Astrocyte (in vitro differentiated cells and primary cell): ENCODE data around the gene ZBTB9. TPM values are rescaled to one million over a fixed set of nuclear protein-coding genes. Genes with fewer than 3 reads are reported as not detected.
A peak's percentile ranks its signal among the peaks of the same experiment; 100 is the strongest.

Experiments used
- DNase-seq: peaks from one replicate; pipeline ENCODE4 v3.0.0-alpha.2; 2010; ENCODE audit warnings: low read depth
- FAIRE-seq: peaks from 2 replicates; lab custom pipeline; 2011; peaks lifted over from hg19 to GRCh38; lab: Jason Lieb, UNC
- H2AFZ ChIP-seq: 2 replicates; pipeline ENCODE4 v1.6.0; 2012; ENCODE audit warnings: low read depth, low read length, inconsistent platforms
- H3K27ac ChIP-seq: 2 replicates; pipeline ENCODE4 v1.5.1; 2011; ENCODE audit warnings: low read depth, low read length, inconsistent platforms
- H3K27me3 ChIP-seq: 2 replicates; pipeline ENCODE4 v1.6.0; 2011; ENCODE audit warnings: low read length, inconsistent platforms; ENCODE audit not compliant: insufficient read depth
- H3K36me3 ChIP-seq: 2 replicates; pipeline ENCODE4 v1.5.1; 2011; ENCODE audit warnings: low read length, inconsistent platforms; ENCODE audit not compliant: insufficient read depth
- H3K4me1 ChIP-seq: 2 replicates; pipeline ENCODE4 v1.5.1; 2011; ENCODE audit warnings: low read length, inconsistent platforms; ENCODE audit not compliant: insufficient read depth
- H3K4me2 ChIP-seq: 2 replicates; pipeline ENCODE4 v1.6.0; 2012; ENCODE audit warnings: low read length, inconsistent platforms
- H3K4me3 ChIP-seq: 2 replicates; pipeline ENCODE4 v1.5.1; 2011; ENCODE audit warnings: low read depth, mild to moderate bottlenecking, low read length, inconsistent platforms; ENCODE audit not compliant: insufficient read depth
- H3K79me2 ChIP-seq: 2 replicates; pipeline ENCODE4 v1.6.0; 2012; ENCODE audit warnings: mild to moderate bottlenecking, low read length, inconsistent platforms; ENCODE audit not compliant: insufficient read depth
- H3K9ac ChIP-seq: 2 replicates; pipeline ENCODE4 v1.6.0; 2012; ENCODE audit warnings: mild to moderate bottlenecking, low read length, inconsistent platforms
- H3K9me3 ChIP-seq: 2 replicates; pipeline ENCODE4 v1.5.1; 2012; ENCODE audit warnings: low read depth, mild to moderate bottlenecking, low read length, inconsistent platforms; ENCODE audit not compliant: insufficient read depth
- H4K20me1 ChIP-seq: 2 replicates; pipeline ENCODE4 v1.6.0; 2012; ENCODE audit warnings: low read length, inconsistent platforms; ENCODE audit not compliant: insufficient read depth
- H3K27ac Mint-ChIP-seq: one replicate; pipeline ENCODE4 v1.8.0; 2021; ENCODE audit warnings: mild to moderate bottlenecking, mixed read lengths; ENCODE audit not compliant: unreplicated experiment
- H3K27me3 Mint-ChIP-seq: one replicate; pipeline ENCODE4 v1.8.0; 2021; ENCODE audit warnings: low read depth, mixed read lengths; ENCODE audit not compliant: unreplicated experiment
- H3K36me3 Mint-ChIP-seq: one replicate; pipeline ENCODE4 v1.8.0; 2021; ENCODE audit warnings: low read depth, mixed read lengths; ENCODE audit not compliant: unreplicated experiment
- H3K4me1 Mint-ChIP-seq: one replicate; pipeline ENCODE4 v1.8.0; 2021; ENCODE audit warnings: low read depth, mixed read lengths; ENCODE audit not compliant: unreplicated experiment
- H3K4me3 Mint-ChIP-seq: one replicate; pipeline ENCODE4 v1.8.0; 2021; ENCODE audit warnings: mild to moderate bottlenecking, moderate library complexity, mixed read lengths; ENCODE audit not compliant: unreplicated experiment
- H3K9me3 Mint-ChIP-seq: one replicate; pipeline ENCODE4 v1.8.0; 2021; ENCODE audit warnings: mild to moderate bottlenecking, mixed read lengths; ENCODE audit not compliant: unreplicated experiment
- CTCF ChIP-seq: IDR thresholded peaks from 2 replicates; pipeline ENCODE4 v1.5.1; 2011; ENCODE audit warnings: low read depth, mild to moderate bottlenecking, inconsistent platforms, low read length, moderate library complexity; ENCODE audit not compliant: insufficient read depth
- EZH2 ChIP-seq: IDR thresholded peaks from 2 replicates; pipeline ENCODE4 v1.6.1; 2012; ENCODE audit warnings: mild to moderate bottlenecking, low read length, inconsistent platforms; ENCODE audit not compliant: insufficient read depth
- total RNA-seq: library from RNA; stranded (reverse); gene quantifications from 2 replicates; pipeline ENCODE4 v1.2.1, GENCODE V29; 2021

Gene ZBTB9
- total RNA-seq, 1 donor from 2014 or later = 10.4 TPM

GRCh38 chr6:33431880-33432541, 22.4 kb upstream of the ZBTB9 start:
- Mint-ChIP-seq H3K4me3 (peak overlapping the region; percentile 1), H3K9me3 (no peaks in the 10 kb centered on the region), H3K4me1 (peaks cover 59% of the 10 kb centered on the region), H3K27me3 (no peaks in the 10 kb centered on the region), H3K27ac (no peak overlapping the region), H3K36me3 (peaks cover 16% of the 10 kb centered on the region)
- no peak overlapping the region for H3K27ac ChIP-seq
- H3K27me3 ChIP-seq = no peaks in the 10 kb centered on the region
- no peaks in the 10 kb centered on the region for H3K9me3 ChIP-seq
- H3K4me2 ChIP-seq = no peak overlapping the region
- no peak overlapping the region for H2AFZ ChIP-seq
- H4K20me1 ChIP-seq = peaks cover 63% of the 10 kb centered on the region
- no peak for DNase-seq
- peaks cover 47% of the 10 kb centered on the region for H3K4me1 ChIP-seq
- peaks cover 37% of the 10 kb centered on the region for H3K79me2 ChIP-seq
- no peak overlapping the region for H3K9ac ChIP-seq
- no peak overlapping the region for H3K4me3 ChIP-seq
- TF ChIP-seq CTCF (no peak), EZH2 (no peak)
- peaks cover 12% of the 10 kb centered on the region for H3K36me3 ChIP-seq
- FAIRE-seq = no peak

GRCh38 chr6:33432546-33432945, 21.8 kb upstream of the ZBTB9 start:
- H3K27me3 ChIP-seq = no peaks in the 10 kb centered on the region
- peaks cover 58% of the 10 kb centered on the region for H4K20me1 ChIP-seq
- H3K27ac ChIP-seq = no peak overlapping the region
- H3K36me3 Mint-ChIP-seq = peaks cover 19% of the 10 kb centered on the region
- FAIRE-seq = no peak
- no peak overlapping the region for H3K9ac ChIP-seq
- peak overlapping the region; percentile 70 for H3K4me3 Mint-ChIP-seq
- no peak overlapping the region for H2AFZ ChIP-seq
- H3K4me3 ChIP-seq = no peak overlapping the region
- H3K36me3 ChIP-seq = peaks cover 16% of the 10 kb centered on the region
- peaks cover 32% of the 10 kb centered on the region for H3K79me2 ChIP-seq
- peaks cover 42% of the 10 kb centered on the region for H3K4me1 ChIP-seq
- H3K27ac Mint-ChIP-seq = peak overlapping the region; percentile 67
- H3K4me1 Mint-ChIP-seq = peaks cover 54% of the 10 kb centered on the region
- TF ChIP-seq EZH2 (no peak), CTCF (no peak)
- no peaks in the 10 kb centered on the region for H3K9me3 Mint-ChIP-seq
- H3K4me2 ChIP-seq = peak overlapping the region; percentile 50
- no peaks in the 10 kb centered on the region for H3K27me3 Mint-ChIP-seq
- no peak for DNase-seq
- H3K9me3 ChIP-seq = no peaks in the 10 kb centered on the region

- no peak for TF ChIP-seq CTCF
- TF ChIP-seq EZH2 = no peak
- H3K4me3 Mint-ChIP-seq = peak overlapping the region; percentile 70
- H3K9ac ChIP-seq = peak overlapping the region; percentile 40
- H3K79me2 ChIP-seq = peaks cover 31% of the 10 kb centered on the region
- no peak overlapping the region for H3K4me3 ChIP-seq
- DNase-seq (no peak), FAIRE-seq (no peak)
- no peak overlapping the region for H2AFZ ChIP-seq
- no peaks in the 10 kb centered on the region for H3K9me3 ChIP-seq
- peaks cover 19% of the 10 kb centered on the region for H3K36me3 ChIP-seq
- H3K27ac Mint-ChIP-seq = peak overlapping the region; percentile 67
- no peaks in the 10 kb centered on the region for H3K27me3 Mint-ChIP-seq
- no peaks in the 10 kb centered on the region for H3K27me3 ChIP-seq
- H3K4me1 ChIP-seq = peaks cover 41% of the 10 kb centered on the region
- no peaks in the 10 kb centered on the region for H3K9me3 Mint-ChIP-seq
- peak overlapping the region; percentile 50 for H3K4me2 ChIP-seq
- peaks cover 58% of the 10 kb centered on the region for H4K20me1 ChIP-seq
- peaks cover 54% of the 10 kb centered on the region for H3K4me1 Mint-ChIP-seq
- no peak overlapping the region for H3K27ac ChIP-seq
- peaks cover 19% of the 10 kb centered on the region for H3K36me3 Mint-ChIP-seq
Measured at GRCh38 chr6:33433001-33433543, 21.3 kb upstream of the ZBTB9 start.
